Esophagus squamous epithelium (tissue), 5 donors: Measurements from ENCODE around the gene GPR132. TPM values are rescaled to one million over a fixed set of nuclear protein-coding genes. Genes with fewer than 3 reads are reported as not detected.

Experiments used
- DNase-seq: peaks from one replicate; lab custom pipeline; 2025; lab: John Stamatoyannopoulos, UW
- H3K27ac ChIP-seq, 4 donors: fragments of 200-600 bp; sonication (generic); one replicate each; pipeline ENCODE4 v1.5.1; 2016 to 2019; ENCODE audit warnings: mild to moderate bottlenecking in 1 of 4
- H3K27me3 ChIP-seq, 4 donors: fragments of 200-600 bp; sonication (generic); 1 replicate in 3 of 4; 2 replicates in 1 of 4; pipeline versions ENCODE4 v1.5.1 to v1.6.0; 2017 to 2021; ENCODE audit warnings: antibody characterized with exemption in 1 of 4
- H3K36me3 ChIP-seq, 3 donors: fragments of 200-600 bp; sonication (generic); one replicate each; pipeline ENCODE4 v1.5.1; 2016 to 2019
- H3K4me1 ChIP-seq, 3 donors: fragments of 200-600 bp; sonication (generic); one replicate each; pipeline ENCODE4 v1.5.1; 2017 to 2019
- H3K4me3 ChIP-seq, 4 donors: fragments of 200-600 bp; sonication (generic); 1 replicate in 3 of 4; 2 replicates in 1 of 4; pipeline ENCODE4 v1.5.1; 2016 to 2019; ENCODE audit warnings: mild to moderate bottlenecking in 2 of 4, moderate library complexity in 1 of 4
- H3K9me3 ChIP-seq, 3 donors: fragments of 200-600 bp; sonication (generic); one replicate each; pipeline ENCODE4 v1.5.1; 2016 to 2019
- CTCF ChIP-seq, 6 experiments: fragments of 450-650 bp in 4 of 6; fragments of 200-600 bp in 2 of 6; sonication (generic) in 2 of 6; IDR thresholded peaks; one replicate each; pipeline ENCODE4 v1.5.1; 2016 to 2019; ENCODE audit warnings: antibody characterized with exemption in 6 of 6, mild to moderate bottlenecking in 4 of 6, moderate library complexity in 4 of 6
- POLR2A ChIP-seq, 4 donors: fragments of 450-650 bp; IDR thresholded peaks; one replicate each; pipeline ENCODE4 v1.6.1; 2017; ENCODE audit warnings: antibody characterized with exemption in 4 of 4, mild to moderate bottlenecking in 4 of 4, moderate library complexity in 3 of 4
- WGBS, 2 donors: methylation state at CpG; one replicate each; pipeline ENCODE4 v1.1.5; 2018; 5-methylcytosine and 5-hydroxymethylcytosine counted together
- intact Hi-C: fragments of 100-400 bp; cut with DNase I; formaldehyde crosslinking; loops from one replicate; pipeline ENCODE4 v1.15.0; 2022
- total RNA-seq, 4 donors: library from RNA; depleted of rRNA; stranded (reverse); fragments of >200 nt; gene quantifications; one replicate each; pipeline ENCODE4 v1.1.0, GENCODE V29; 2016
- donor health status: DM: yes; HTN: yes; CAD: no.

Gene GPR132
- total RNA-seq, 4 donors from 2014 or later, result 0.79 to 5.0 (median 1.6) TPM

GRCh38 chr14:105098316-105098715 is 33.1 kb upstream of the GPR132 start:
- TF ChIP-seq CTCF (IDR thresholded peaks at IDR 0.05) (no peak), POLR2A (IDR thresholded peaks at IDR 0.05) (no peak)
- no peaks in the 10 kb centered on the region for H3K9me3 ChIP-seq
- intact Hi-C loops, result loop anchor here (10.0 kb wide), 1 partner anchor 186 kb away; no protein-coding TSS in a partner anchor
- no peak overlapping the region for H3K4me3 ChIP-seq
- peaks cover 12 to 62% (median 16%) of the 10 kb centered on the region in 3 donors for H3K4me1 ChIP-seq
- no peaks in the 10 kb centered on the region for H3K36me3 ChIP-seq
- peaks cover 0 to 39% (median 0%) of the 10 kb centered on the region in 4 donors for H3K27me3 ChIP-seq
- H3K27ac ChIP-seq, result no peak overlapping the region
- WGBS, 2 donors, result 83 to 89% methylated on average over 8 of the region's 8 CpGs
- no peak for DNase-seq

- intact Hi-C loops, result loop anchor here (10.0 kb wide), 1 partner anchor 187 kb away; no protein-coding TSS in a partner anchor
- TF ChIP-seq CTCF (IDR thresholded peaks at IDR 0.05) (no peak), POLR2A (IDR thresholded peaks at IDR 0.05) (no peak)
- 79 to 100% methylated on average over 2 to 4 of the region's 7 CpGs for WGBS, 2 donors
- H3K9me3 ChIP-seq, result no peaks in the 10 kb centered on the region
- no peak for DNase-seq
- no peaks in the 10 kb centered on the region for H3K36me3 ChIP-seq
- no peak overlapping the region for H3K4me3 ChIP-seq
- H3K27me3 ChIP-seq, result peaks cover 0 to 38% (median 0%) of the 10 kb centered on the region in 4 donors
- peak overlapping the region in 1 of 4 donors; percentile 39 for H3K27ac ChIP-seq
- peaks cover 18 to 60% (median 19%) of the 10 kb centered on the region in 3 donors for H3K4me1 ChIP-seq
Measured at GRCh38 chr14:105097794-105098127, 32.5 kb upstream of the GPR132 start.

GRCh38 chr14:105096206-105096875 is 31.1 kb upstream of the GPR132 start:
- Histone ChIP-seq H3K27ac (no peak overlapping the region), H3K27me3 (peaks cover 0 to 36% (median 0%) of the 10 kb centered on the region in 4 donors), H3K4me1 (peaks cover 32 to 61% (median 33%) of the 10 kb centered on the region in 3 donors), H3K9me3 (no peaks in the 10 kb centered on the region), H3K36me3 (no peaks in the 10 kb centered on the region), H3K4me3 (no peak overlapping the region)
- intact Hi-C loops, result loop anchor here (10.0 kb wide), 1 partner anchor 188 kb away; no protein-coding TSS in a partner anchor
- DNase-seq, result no peak
- no peak for TF ChIP-seq POLR2A (IDR thresholded peaks at IDR 0.05)
- no peak for TF ChIP-seq CTCF (IDR thresholded peaks at IDR 0.05)
- 88 to 89% methylated on average over 12 to 13 of the region's 15 CpGs for WGBS, 2 donors

DNA sequence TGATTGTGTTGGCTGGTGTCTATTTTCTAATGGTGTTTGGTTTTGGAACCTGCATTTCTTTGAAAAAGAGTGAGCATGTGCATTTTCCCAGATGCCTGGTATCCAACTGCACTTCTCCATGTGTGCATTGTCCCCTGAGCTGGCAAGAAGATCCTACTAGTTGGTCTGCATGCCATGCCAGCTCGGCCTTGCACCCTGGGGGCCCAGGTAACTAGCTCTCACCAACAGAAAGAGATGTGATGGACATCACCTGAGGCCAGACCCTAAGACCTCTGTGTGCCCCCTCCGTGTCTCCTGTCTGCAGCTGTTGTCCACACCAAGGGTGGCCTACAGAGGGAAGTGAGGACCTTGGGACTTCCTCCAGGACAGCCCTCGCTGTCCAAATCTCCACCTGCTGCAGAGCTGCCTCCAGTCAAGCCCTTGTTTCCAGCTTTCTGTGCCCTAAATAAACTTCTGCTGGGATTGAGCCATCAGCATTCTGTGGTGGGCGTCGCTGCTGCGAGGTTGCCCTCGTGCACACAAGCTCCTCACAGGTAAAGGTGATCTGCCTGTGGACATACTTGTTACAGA is 30.1 kb upstream of the GPR132 start:
- H3K27ac ChIP-seq, result no peak overlapping the region
- no peaks in the 10 kb centered on the region for H3K36me3 ChIP-seq
- intact Hi-C loops, result loop anchor here (10.0 kb wide), 1 partner anchor 189 kb away; no protein-coding TSS in a partner anchor
- no peak overlapping the region for H3K4me3 ChIP-seq
- H3K9me3 ChIP-seq, result no peaks in the 10 kb centered on the region
- TF ChIP-seq CTCF (IDR thresholded peaks at IDR 0.05) (no peak), POLR2A (IDR thresholded peaks at IDR 0.05) (no peak)
- peaks cover 41 to 65% (median 41%) of the 10 kb centered on the region in 3 donors for H3K4me1 ChIP-seq
- DNase-seq, result no peak
- H3K27me3 ChIP-seq, result peaks cover 0 to 37% (median 0%) of the 10 kb centered on the region in 4 donors
- WGBS, 2 donors, result 89 to 100% methylated on average over 1 to 3 of the region's 7 CpGs
